Suprapubic skin (tissue), 4 donors: ENCODE data around the gene TSHZ2.

Experiments used
- POLR2A ChIP-seq, 2 donors: fragments of 450-650 bp; IDR thresholded peaks; one replicate each; pipeline ENCODE4 v1.6.1; 2017; ENCODE audit warnings: antibody characterized with exemption in 2 of 2, mild to moderate bottlenecking in 2 of 2, moderate library complexity in 2 of 2
- POLR2AphosphoS5 ChIP-seq, 3 donors: sonication (generic); formaldehyde crosslinking; IDR thresholded peaks; one replicate each; pipeline ENCODE4 v1.6.1; 2017; ENCODE audit warnings: antibody characterized with exemption in 3 of 3
- TF ChIP-seq, protein P1 (sequence below), 2 donors: fragments of 200-600 bp in 1 of 2; fragments of 450-650 bp in 1 of 2; sonication (generic) in 1 of 2; IDR thresholded peaks; one replicate each; pipeline ENCODE4 v1.5.1; 2016 to 2019; ENCODE audit warnings: antibody characterized with exemption in 2 of 2, mild to moderate bottlenecking in 1 of 2, moderate library complexity in 1 of 2

DNA sequence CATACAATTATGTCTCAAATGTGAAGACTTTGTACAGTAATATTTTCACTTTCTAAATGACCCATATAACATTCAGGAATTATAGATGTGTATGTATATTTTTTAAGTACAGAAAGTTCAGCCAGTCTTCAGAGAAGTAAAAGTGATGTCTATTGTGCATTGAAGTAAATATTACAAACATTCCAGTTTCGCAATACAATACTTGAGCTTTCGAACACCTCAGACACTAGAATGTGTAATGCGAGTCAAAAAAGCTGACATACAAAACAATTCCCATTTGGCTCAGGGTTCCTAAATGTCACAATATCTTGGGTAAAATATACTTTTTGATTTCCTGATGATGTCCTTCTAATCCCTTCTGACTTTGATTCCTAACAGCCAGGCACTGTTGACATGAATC, 520.1 kb downstream of the TSHZ2 start:
- TF ChIP-seq, protein P1, sequence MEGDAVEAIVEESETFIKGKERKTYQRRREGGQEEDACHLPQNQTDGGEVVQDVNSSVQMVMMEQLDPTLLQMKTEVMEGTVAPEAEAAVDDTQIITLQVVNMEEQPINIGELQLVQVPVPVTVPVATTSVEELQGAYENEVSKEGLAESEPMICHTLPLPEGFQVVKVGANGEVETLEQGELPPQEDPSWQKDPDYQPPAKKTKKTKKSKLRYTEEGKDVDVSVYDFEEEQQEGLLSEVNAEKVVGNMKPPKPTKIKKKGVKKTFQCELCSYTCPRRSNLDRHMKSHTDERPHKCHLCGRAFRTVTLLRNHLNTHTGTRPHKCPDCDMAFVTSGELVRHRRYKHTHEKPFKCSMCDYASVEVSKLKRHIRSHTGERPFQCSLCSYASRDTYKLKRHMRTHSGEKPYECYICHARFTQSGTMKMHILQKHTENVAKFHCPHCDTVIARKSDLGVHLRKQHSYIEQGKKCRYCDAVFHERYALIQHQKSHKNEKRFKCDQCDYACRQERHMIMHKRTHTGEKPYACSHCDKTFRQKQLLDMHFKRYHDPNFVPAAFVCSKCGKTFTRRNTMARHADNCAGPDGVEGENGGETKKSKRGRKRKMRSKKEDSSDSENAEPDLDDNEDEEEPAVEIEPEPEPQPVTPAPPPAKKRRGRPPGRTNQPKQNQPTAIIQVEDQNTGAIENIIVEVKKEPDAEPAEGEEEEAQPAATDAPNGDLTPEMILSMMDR (IDR thresholded peaks at IDR 0.05), result no peak
- no peak for TF ChIP-seq POLR2A (IDR thresholded peaks at IDR 0.05)
- TF ChIP-seq POLR2AphosphoS5 (IDR thresholded peaks at IDR 0.05), result no peak
